Upper lobe of left lung (tissue), 6 donors: Measurements from ENCODE around the gene GPN2. TPM values are rescaled to one million over a fixed set of nuclear protein-coding genes. Genes with fewer than 3 reads are reported as not detected.
"Not testable (repeated sequence)": the region's sequence is repeated elsewhere in the genome, so short reads cannot be mapped to it uniquely, and the experiment has no call there.

Source experiments
- ATAC-seq, 2 donors: fragments of 200-7000 bp; cut with Tn5 transposase; one replicate each; pipeline ENCODE4 v1.9.1; 2022; ENCODE audit warnings: mild to moderate bottlenecking in 2 of 2, moderate library complexity in 2 of 2; ENCODE audit not compliant: low FRiP score in 2 of 2
- DNase-seq, 2 donors: peaks; one replicate each; pipeline ENCODE4 v3.0.0-alpha.2; 2019 to 2020
- H3K27ac ChIP-seq, 4 donors: fragments of 200-600 bp; sonication (generic); one replicate each; pipeline ENCODE4 v1.5.1; 2016 to 2019
- H3K27me3 ChIP-seq, 4 donors: fragments of 200-600 bp; sonication (generic); one replicate each; pipeline ENCODE4 v1.5.1; 2017 to 2019
- H3K36me3 ChIP-seq, 4 donors: fragments of 200-600 bp; sonication (generic); one replicate each; pipeline ENCODE4 v1.5.1; 2016 to 2019
- H3K4me1 ChIP-seq, 4 donors: fragments of 200-600 bp; sonication (generic); one replicate each; pipeline ENCODE4 v1.5.1; 2018 to 2019
- H3K4me3 ChIP-seq, 4 donors: fragments of 200-600 bp; sonication (generic); one replicate each; pipeline ENCODE4 v1.5.1; 2017 to 2019; ENCODE audit warnings: mild to moderate bottlenecking in 2 of 4, moderate library complexity in 1 of 4
- H3K9me3 ChIP-seq, 4 donors: fragments of 200-600 bp; sonication (generic); one replicate each; pipeline ENCODE4 v1.5.1; 2018 to 2019
- CTCF ChIP-seq, 6 experiments: fragments of 450-650 bp in 4 of 6; fragments of 200-600 bp in 2 of 6; sonication (generic) in 2 of 6; IDR thresholded peaks; one replicate each; pipeline ENCODE4 v1.5.1; 2016 to 2019; ENCODE audit warnings: antibody characterized with exemption in 6 of 6
- EP300 ChIP-seq, 4 donors: sonication (generic); formaldehyde crosslinking; IDR thresholded peaks; one replicate each; pipeline ENCODE4 v1.5.1; 2017; ENCODE audit warnings: antibody characterized with exemption in 4 of 4, control low read depth in 2 of 4
- POLR2A ChIP-seq, 4 donors: fragments of 450-650 bp; IDR thresholded peaks; one replicate each; pipeline ENCODE4 v1.5.1; 2016 to 2017; ENCODE audit warnings: antibody characterized with exemption in 4 of 4, mild to moderate bottlenecking in 2 of 4
- POLR2AphosphoS5 ChIP-seq, 2 donors: sonication (generic); formaldehyde crosslinking; IDR thresholded peaks; one replicate each; pipeline ENCODE4 v1.5.1; 2017; ENCODE audit warnings: antibody characterized with exemption in 2 of 2
- WGBS, 2 donors: methylation state at CpG; one replicate each; pipeline ENCODE4 v1.1.5; 2017 to 2018; 5-methylcytosine and 5-hydroxymethylcytosine counted together
- total RNA-seq, 6 donors: library from RNA; depleted of rRNA in 4 of 6; stranded (reverse); fragments of >200 nt in 4 of 6; gene quantifications; one replicate each; pipeline versions ENCODE4 v1.1.0 to v1.2.1, GENCODE V29; 2016 to 2021
- donor health status: DM: no; HTN: no; CAD: no; lungs with moderate emphysema.
- donor health status: DM: no; HTN: yes; CAD: no; lungs with severe emphysema.

GPN2 gene
- total RNA-seq, 6 donors from 2014 or later: 10.1 to 29.6 (median 18.5) TPM

DNA sequence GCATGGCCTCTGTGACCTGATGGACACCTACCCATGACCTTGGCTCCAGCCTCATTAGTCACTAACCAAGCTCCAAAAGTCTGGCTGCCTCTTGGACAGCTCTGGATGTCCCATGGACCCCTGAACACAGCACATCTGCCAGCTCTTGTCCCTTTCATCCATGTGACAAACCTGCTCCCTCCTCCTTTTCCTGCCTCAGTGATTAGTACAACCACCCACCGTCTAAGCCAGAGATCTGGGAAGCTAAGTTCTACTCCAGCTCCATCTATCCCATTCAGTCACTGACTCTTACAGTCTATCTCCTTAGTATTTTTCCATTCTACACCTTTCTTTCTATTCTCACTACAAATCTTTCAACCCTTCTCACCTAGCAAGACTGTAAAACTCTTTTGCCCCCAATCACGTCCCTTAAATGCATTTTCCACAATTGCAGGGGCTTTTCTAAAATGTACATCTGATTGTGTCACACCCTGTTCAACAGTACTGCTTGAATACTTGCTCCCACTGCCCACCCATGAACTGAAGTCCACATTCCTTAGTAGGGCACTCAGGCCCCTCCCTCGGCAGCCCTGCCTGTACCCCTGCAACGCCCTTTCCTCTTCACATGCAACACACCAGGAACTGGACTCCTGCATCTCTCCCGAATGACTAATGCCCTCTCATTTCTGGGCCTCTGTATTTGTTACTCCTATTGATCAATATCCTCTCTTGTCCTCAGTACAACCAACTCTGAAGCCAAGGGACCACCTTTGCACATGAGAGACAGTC, 7.2 kb downstream of the GPN2 start:
- TF ChIP-seq EP300 (IDR thresholded peaks at IDR 0.05) (no peak), CTCF (IDR thresholded peaks at IDR 0.05) (no peak), POLR2A (IDR thresholded peaks at IDR 0.05) (no peak), POLR2AphosphoS5 (IDR thresholded peaks at IDR 0.05) (no peak)
- ATAC-seq: no peak

DNA sequence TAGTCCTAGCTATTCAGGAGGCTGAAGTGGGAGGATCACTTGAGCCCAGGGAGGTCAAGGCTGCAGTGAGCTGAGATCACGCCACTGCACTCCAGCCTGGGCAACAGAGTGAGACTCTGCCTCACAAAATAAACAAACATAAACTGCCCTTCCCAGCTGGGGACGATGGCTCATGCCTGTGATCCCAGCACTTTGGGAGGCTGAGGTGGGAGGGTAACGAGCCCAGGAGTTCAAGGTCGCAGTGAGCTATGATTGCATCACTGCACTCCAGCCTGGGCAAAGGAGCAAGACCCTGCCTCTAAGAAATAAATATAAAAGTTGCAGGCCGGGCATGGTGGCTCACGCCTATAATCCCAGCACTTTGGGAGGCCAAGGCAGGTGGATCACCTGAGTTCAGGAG, 8.5 kb downstream of the GPN2 start:
- not testable (repeated sequence) for H3K4me3 ChIP-seq, H3K27ac ChIP-seq, H3K9me3 ChIP-seq, ATAC-seq, DNase-seq, H3K27me3 ChIP-seq, H3K4me1 ChIP-seq
- peaks cover 55 to 99% (median 73%) of the 10 kb centered on the region in 4 donors for H3K36me3 ChIP-seq
- 79 to 88% methylated on average over 6 of the region's 6 CpGs for WGBS, 2 donors

More for the DNA sequence above, 7.2 kb downstream of the GPN2 start:
- no peaks in the 10 kb centered on the region for H3K27me3 ChIP-seq
- peaks cover 55 to 100% (median 84%) of the 10 kb centered on the region in 4 donors for H3K36me3 ChIP-seq
- H3K4me3 ChIP-seq: no peak overlapping the region
- H3K4me1 ChIP-seq: peaks cover 0 to under 1% (median under 1%) of the 10 kb centered on the region in 4 donors
- no peak for DNase-seq
- no peak overlapping the region for H3K27ac ChIP-seq
- WGBS, 2 donors: 91 to 92% methylated on average over 5 of the region's 5 CpGs
- no peaks in the 10 kb centered on the region for H3K9me3 ChIP-seq

- H3K9me3 ChIP-seq: no peaks in the 10 kb centered on the region
- no peak for DNase-seq
- peaks cover 37 to 91% (median 58%) of the 10 kb centered on the region in 4 donors for H3K36me3 ChIP-seq
- TF ChIP-seq CTCF (IDR thresholded peaks at IDR 0.05) (no peak), POLR2AphosphoS5 (IDR thresholded peaks at IDR 0.05) (no peak), EP300 (IDR thresholded peaks at IDR 0.05) (no peak), POLR2A (IDR thresholded peaks at IDR 0.05) (no peak)
- H3K4me3 ChIP-seq: no peak overlapping the region
- no peak overlapping the region for H3K27ac ChIP-seq
- 93 to 95% methylated on average over 4 of the region's 4 CpGs for WGBS, 2 donors
- ATAC-seq: no peak
- no peaks in the 10 kb centered on the region for H3K27me3 ChIP-seq
- peaks cover 0 to 4% (median 2%) of the 10 kb centered on the region in 4 donors for H3K4me1 ChIP-seq
Observed at GRCh38 chr1:26879793-26880192, 10.3 kb downstream of the GPN2 start.

DNA sequence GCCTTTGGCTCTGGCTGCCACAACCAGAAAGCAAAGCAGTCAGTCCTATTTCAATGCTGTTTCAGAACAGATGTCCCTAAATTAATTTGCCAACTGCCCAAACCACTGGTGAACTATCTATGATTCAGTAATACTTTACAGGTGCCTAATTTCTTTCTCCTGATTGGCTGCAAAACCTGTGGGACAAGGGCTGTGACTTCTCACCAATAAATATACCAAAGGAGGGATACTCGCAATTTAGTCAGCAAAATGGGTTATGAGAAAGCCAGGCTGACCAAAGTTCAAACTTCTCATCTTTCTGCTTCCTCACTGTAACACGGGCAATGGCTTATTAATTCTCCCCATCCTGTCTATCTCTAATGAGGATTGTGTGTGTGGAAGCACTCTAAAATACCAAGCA, 12.8 kb downstream of the GPN2 start:
- Histone ChIP-seq H3K4me3 (no peak overlapping the region), H3K27me3 (no peaks in the 10 kb centered on the region), H3K9me3 (no peaks in the 10 kb centered on the region), H3K4me1 (peaks cover 0 to 4% (median 2%) of the 10 kb centered on the region in 4 donors), H3K27ac (no peak overlapping the region), H3K36me3 (peaks cover 13 to 66% (median 33%) of the 10 kb centered on the region in 4 donors)
- ATAC-seq: no peak
- DNase-seq: no peak
- WGBS, 2 donors: 73% methylated on average over 2 of the region's 2 CpGs
- TF ChIP-seq CTCF (IDR thresholded peaks at IDR 0.05) (no peak), POLR2A (IDR thresholded peaks at IDR 0.05) (no peak), EP300 (IDR thresholded peaks at IDR 0.05) (no peak), POLR2AphosphoS5 (IDR thresholded peaks at IDR 0.05) (no peak)

DNA sequence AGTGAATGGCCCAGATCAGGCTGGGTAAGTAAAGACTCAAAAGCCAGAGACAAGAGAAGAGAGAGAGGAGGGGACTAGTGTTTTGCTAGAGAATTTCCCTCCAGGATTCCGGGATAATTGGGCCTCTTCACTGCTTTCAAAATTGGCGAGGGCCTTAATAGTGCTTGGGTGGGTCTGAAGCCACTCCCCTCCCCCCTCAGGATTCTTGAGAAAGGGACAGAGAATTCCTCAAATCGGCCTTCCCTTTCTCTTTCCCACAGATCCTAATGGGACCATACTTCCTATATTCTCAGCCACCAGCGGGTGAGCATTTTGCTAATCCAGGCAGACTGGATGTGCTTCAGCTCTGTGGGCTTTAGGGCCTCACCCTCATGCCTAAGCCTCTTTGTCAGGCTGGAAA, 15.2 kb downstream of the GPN2 start:
- Histone ChIP-seq H3K27me3 (no peaks in the 10 kb centered on the region), H3K9me3 (no peaks in the 10 kb centered on the region), H3K4me1 (peaks cover 0 to 4% (median 2%) of the 10 kb centered on the region in 4 donors), H3K27ac (no peak overlapping the region), H3K4me3 (no peak overlapping the region), H3K36me3 (peaks cover 7 to 42% (median 16%) of the 10 kb centered on the region in 4 donors)
- 73 to 89% methylated on average over 4 of the region's 4 CpGs for WGBS, 2 donors
- DNase-seq (no peak), ATAC-seq (no peak)
- TF ChIP-seq POLR2A (IDR thresholded peaks at IDR 0.05): no peak
- no peak for TF ChIP-seq EP300 (IDR thresholded peaks at IDR 0.05)
- TF ChIP-seq POLR2AphosphoS5 (IDR thresholded peaks at IDR 0.05): no peak
- TF ChIP-seq CTCF (IDR thresholded peaks at IDR 0.05): no peak

DNA sequence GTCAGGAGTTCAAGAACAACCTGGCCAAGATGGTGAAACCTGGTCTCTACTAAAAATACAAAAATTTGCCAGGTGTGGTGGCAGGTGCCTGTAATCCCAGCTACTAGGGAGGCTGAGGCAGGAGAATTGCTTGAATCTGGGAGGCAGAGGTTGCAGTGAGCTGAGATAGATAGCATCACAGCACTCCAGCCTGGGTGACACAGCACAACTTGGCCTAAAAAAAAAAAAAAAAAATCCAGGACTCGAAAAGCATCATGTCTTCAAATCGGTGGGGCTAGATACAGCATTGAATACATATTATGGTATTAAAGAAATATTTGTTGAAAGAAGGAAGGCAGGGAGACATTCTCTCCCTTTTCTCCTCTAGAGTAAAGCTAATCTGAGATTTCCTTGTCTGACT, 17.0 kb downstream of the GPN2 start:
- peaks cover 0 to 24% (median 3%) of the 10 kb centered on the region in 4 donors for H3K36me3 ChIP-seq
- WGBS, 2 donors: 80 to 93% methylated on average over 2 of the region's 2 CpGs
- not testable (repeated sequence) for DNase-seq, ATAC-seq, H3K27me3 ChIP-seq, H3K4me3 ChIP-seq, H3K4me1 ChIP-seq, H3K27ac ChIP-seq, H3K9me3 ChIP-seq
